GM06990 (cell line): ENCODE measurements around the gene NEURL2.

ENCODE experiments used
- DNase-seq: peaks from one replicate; pipeline ENCODE4 v3.0.0-alpha.2; 2011; ENCODE audit not compliant: insufficient read length; ENCODE audit errors: extremely low read depth
- H3K27me3 ChIP-seq: replicated peaks from 2 replicates; pipeline ENCODE4 v1.6.0; 2011; ENCODE audit warnings: low read length; ENCODE audit not compliant: control insufficient read depth, insufficient read depth
- H3K36me3 ChIP-seq: 2 replicates; pipeline ENCODE4 v1.5.1; 2011; ENCODE audit warnings: low read length; ENCODE audit not compliant: control insufficient read depth, insufficient read depth
- H3K4me3 ChIP-seq: replicated peaks from 2 replicates; pipeline ENCODE4 v1.5.1; 2011; ENCODE audit warnings: low read depth, mild to moderate bottlenecking, control low read depth, low read length
- TF ChIP-seq, protein P1 (sequence below): IDR thresholded peaks from 2 replicates; pipeline ENCODE4 v1.5.1; 2011; ENCODE audit warnings: low read length, control low read depth, mild to moderate bottlenecking, inconsistent platforms; ENCODE audit not compliant: insufficient read depth, poor library complexity, severe bottlenecking

Gene NEURL2

DNA sequence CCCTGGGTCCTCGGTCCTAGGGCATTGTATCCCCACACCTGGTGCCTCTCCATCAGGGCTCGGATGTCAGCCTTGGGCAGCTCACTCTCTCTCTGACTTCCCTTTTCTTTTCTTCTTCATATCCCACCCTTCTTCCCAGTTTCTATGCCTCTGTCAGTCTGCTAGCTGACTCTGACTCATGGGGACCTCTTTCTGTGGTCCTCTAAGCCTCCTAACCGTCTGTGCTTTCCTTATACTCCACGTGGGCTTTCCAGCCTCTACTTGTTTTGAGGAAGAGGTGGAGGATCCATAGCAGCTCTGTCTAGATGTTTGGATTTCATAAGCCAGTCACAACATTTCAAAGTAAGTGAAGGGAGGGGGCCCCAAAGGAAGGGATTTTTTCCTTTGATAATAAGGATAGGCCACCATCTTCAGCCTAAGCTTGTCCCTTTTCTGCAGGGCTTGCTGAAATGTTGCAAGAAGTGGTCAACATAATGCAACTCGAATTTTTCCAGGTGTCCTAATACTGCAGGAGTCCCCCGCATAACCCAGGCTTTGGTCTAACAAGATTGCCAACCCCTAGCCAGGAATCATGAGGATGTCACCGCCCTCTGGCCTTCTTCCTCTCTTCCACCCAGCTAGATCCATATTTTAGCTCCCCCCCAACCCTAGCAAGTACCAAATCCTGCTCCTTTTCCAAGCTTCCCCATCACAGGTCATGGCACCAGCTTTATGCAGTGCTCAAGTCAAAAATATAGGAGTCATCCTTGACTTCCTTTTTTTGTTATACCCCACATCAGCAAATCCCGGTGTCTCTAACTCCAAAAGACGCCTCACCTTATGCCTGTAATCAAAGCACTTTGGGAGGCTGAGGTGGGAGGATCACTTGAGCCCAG lies 29.7 kb upstream of the NEURL2 start:
- Histone ChIP-seq H3K36me3 (no peaks in the 10 kb centered on the region), H3K27me3 (no peaks in the 10 kb centered on the region), H3K4me3 (no peak overlapping the region)
- DNase-seq, result no peak
- TF ChIP-seq, protein P1, sequence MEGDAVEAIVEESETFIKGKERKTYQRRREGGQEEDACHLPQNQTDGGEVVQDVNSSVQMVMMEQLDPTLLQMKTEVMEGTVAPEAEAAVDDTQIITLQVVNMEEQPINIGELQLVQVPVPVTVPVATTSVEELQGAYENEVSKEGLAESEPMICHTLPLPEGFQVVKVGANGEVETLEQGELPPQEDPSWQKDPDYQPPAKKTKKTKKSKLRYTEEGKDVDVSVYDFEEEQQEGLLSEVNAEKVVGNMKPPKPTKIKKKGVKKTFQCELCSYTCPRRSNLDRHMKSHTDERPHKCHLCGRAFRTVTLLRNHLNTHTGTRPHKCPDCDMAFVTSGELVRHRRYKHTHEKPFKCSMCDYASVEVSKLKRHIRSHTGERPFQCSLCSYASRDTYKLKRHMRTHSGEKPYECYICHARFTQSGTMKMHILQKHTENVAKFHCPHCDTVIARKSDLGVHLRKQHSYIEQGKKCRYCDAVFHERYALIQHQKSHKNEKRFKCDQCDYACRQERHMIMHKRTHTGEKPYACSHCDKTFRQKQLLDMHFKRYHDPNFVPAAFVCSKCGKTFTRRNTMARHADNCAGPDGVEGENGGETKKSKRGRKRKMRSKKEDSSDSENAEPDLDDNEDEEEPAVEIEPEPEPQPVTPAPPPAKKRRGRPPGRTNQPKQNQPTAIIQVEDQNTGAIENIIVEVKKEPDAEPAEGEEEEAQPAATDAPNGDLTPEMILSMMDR, result no peak

DNA sequence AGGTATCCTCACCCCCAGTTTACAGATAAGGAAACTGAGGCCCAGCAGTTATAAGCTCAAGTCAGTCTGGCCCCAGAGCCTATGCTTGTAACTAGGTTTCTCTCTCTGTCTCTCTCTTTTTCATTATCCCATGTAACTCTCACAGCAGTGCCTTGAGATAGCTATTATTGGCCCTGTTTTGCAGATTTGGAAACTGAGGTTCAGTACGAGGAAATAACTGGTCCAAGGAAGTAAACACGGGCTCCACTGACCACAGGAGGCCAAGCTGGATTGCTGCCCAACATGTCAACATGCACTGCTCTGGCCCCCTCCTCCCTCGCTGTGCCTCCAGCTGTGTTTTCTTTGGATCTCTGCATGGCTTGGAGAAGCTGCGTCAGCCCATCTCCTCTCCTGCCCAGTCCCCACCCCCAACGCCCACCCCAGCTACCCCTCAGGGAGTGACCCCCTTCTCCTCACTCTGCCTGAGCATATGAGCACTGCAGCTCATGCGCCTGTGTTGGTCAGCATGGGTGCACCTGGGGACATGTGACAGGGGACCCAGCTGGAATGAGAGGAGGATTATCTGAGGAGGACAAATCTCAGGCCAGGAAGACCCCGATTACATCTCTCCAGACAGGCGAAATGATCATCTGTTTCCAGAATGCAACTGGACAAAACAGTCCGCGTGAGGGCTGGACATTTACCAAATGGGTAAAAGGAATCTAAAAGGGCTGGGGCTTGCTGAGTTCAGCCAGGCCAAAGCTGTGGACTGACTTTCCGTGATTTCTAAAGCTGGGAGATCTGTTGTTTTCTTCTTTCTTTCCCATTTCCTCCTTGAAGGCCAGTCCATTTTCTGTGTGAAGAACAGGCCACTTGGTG lies 28.8 kb upstream of the NEURL2 start:
- no peaks in the 10 kb centered on the region for H3K36me3 ChIP-seq
- no peaks in the 10 kb centered on the region for H3K27me3 ChIP-seq
- TF ChIP-seq, protein P1, result no peak
- H3K4me3 ChIP-seq, result no peak overlapping the region
- no peak for DNase-seq

DNA sequence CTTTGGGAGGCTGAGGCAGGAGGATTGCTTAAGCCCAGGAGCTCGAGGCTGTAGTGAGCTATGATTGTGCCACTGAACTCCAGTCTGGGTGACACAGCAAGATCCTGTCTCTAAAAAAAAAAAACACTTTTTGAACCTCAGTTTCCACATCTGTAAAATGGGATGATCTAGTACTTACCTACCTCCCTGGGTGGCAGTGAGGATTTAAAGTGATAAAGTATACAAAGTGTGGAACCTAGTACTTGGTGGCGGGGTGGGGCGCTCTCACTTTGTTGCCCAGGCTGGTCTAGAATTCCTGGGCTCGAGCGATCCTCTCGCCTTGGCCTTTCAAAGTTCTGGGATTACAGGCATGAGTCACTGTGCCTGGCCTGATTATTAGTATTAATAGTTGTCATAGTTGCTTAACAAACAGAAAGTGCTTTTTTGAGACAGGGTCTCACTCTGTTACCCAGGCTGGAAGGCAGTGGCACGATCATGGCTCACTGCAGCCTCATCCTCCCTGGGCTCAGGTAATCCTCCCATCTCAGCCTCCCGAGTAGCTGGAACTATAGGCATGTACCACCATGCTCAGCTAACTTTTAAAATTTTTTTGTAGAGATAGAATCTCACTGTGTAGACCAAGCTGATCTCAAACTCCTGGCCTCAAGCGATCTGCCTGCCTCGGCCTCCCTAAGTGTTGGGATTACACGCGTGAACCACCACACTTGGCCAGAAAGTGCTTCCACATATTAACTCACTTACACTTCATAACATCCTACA lies 27.9 kb upstream of the NEURL2 start:
- Histone ChIP-seq H3K27me3 (no peaks in the 10 kb centered on the region), H3K36me3 (no peaks in the 10 kb centered on the region), H3K4me3 (no peak overlapping the region)
- no peak for DNase-seq
- TF ChIP-seq, protein P1, result no peak

DNA sequence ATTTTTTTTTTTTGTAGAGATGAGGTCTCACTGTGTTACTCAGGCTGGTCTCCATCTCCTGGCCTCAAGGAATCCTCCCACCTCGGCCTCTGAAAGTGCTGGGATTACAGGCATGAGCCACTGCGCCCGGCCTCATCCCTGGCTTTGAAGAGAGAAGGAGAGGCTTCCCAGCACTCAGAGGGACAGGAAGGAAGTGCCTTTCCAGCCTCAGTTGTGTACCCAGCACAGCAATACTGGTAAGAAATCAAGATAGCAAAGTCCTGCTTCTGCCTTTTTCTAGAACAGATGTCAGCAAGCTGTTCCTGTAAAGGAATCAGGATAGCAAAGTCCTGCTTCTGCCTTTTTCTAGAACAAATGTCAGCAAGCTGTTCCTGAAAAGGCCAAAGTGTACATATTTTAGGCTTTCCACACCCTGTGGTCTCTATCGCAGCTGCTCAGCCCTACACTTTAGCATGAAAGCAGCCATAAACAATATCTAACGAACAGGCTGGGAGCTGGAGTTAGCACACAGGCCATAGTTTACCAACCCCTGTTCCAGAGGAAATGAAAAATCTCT lies 27.3 kb upstream of the NEURL2 start:
- H3K4me3 ChIP-seq, result no peak overlapping the region
- H3K27me3 ChIP-seq, result no peaks in the 10 kb centered on the region
- no peak for DNase-seq
- TF ChIP-seq, protein P1, result no peak
- H3K36me3 ChIP-seq, result no peaks in the 10 kb centered on the region

DNA sequence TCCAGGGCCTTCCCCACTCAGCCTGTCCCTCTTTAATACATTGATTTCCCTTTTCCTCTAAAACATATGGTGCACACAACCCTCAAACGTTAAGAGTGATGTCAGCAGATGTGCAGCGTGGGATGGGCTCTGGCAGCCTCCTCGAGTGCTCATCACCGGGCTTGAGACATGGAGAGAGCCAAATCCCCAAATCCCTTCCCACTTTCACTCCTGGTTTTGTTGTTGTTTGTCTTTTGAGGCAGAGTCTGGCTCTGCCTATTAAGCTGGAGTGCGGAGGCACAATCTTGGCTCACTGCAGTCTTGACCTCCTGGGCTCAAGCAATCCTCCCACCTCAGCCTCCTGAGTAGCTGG lies 26.8 kb upstream of the NEURL2 start:
- Histone ChIP-seq H3K27me3 (no peaks in the 10 kb centered on the region), H3K4me3 (no peak overlapping the region), H3K36me3 (no peaks in the 10 kb centered on the region)
- no peak for DNase-seq
- TF ChIP-seq, protein P1, result no peak
